Measurements from ENCODE around the gene USP12.

Gene USP12

DNA sequence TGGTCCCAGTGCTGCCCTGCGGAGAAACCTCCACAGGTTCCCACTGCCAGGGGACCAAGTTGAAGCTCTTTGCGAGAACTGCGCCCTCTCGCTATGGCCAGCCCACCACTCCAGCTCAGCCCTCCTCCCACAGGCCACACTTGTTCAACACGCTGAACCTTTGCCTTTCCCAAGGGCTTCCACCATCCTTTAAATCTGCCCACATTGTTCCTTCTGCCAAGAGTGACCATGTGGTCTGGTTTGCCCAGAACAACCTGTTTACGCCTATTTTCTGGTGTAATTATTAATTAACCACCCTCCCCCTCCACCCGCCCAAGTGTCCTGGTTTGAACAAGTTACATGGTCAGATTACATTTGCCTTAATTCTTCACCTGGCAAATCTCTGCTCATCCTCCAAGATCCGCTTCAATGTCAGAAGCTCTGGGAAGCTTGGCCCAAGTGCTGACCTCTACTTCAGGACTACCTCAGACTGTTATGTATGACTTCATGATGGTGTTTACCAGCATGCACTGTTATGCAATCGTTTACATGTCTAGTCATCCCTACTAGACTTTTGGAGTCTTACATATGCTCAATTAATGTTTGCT, 12.0 kb upstream of the USP12 start:
- H3K4me1 ChIP-seq (ENCODE audit: control insufficient read depth, insufficient read depth, low read length), result peaks cover 18% of the 10 kb centered on the region
- peak overlapping the region; percentile 28 for H3K9ac ChIP-seq (ENCODE audit: low read depth, low read length)
- H3K4me3 ChIP-seq (ENCODE audit: low read length), result peak overlapping the region; percentile 60
- H3K4me2 ChIP-seq (ENCODE audit: low read length), result peak overlapping the region; percentile 80
- no peaks in the 10 kb centered on the region for H3K36me3 ChIP-seq (ENCODE audit: insufficient read depth, low read length)
- H3K9me3 ChIP-seq (replicated peaks; ENCODE audit: low read length), result no peaks in the 10 kb centered on the region
- H3K27me3 ChIP-seq (ENCODE audit: control insufficient read depth, insufficient read depth, low read length), result no peaks in the 10 kb centered on the region

DNA sequence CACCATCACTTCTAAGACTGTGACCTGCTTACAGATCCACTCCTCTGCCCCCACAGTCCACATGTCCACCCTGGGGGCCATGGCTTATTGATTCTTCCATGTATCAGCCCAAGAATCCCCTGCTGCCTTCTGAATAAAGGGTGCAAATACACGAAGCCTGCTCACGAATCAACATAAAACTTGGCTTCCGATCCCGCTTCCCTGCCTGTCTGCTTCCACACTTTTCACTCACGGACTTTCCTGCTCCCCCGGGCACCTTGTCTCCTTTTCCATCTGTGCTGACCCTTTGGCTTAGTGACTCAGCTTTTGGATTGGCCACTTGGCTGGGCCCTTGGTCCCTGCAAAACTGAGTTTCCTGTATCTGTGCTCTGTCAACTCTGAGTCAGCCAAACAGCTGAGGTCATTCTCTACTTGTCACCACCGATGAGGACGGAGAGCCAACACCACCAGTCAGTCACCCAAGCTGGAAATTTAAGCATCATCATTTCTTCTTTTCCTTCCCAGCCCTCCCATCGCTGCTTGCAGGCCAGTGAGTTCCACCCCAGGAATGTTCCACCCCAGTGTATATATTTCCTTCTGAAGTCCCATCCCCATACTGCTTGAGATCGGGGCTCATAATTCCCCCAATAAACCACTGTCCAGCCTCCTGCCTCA, 11.4 kb upstream of the USP12 start:
- Histone ChIP-seq H3K36me3 (ENCODE audit: insufficient read depth, low read length) (no peaks in the 10 kb centered on the region), H3K4me3 (ENCODE audit: low read length) (peak overlapping the region; percentile 60), H3K9ac (ENCODE audit: low read depth, low read length) (peak overlapping the region; percentile 46), H3K27me3 (ENCODE audit: control insufficient read depth, insufficient read depth, low read length) (no peaks in the 10 kb centered on the region), H3K9me3 (replicated peaks; ENCODE audit: low read length) (no peaks in the 10 kb centered on the region), H3K4me2 (ENCODE audit: low read length) (peak overlapping the region; percentile 80), H3K4me1 (ENCODE audit: control insufficient read depth, insufficient read depth, low read length) (peaks cover 18% of the 10 kb centered on the region)

DNA sequence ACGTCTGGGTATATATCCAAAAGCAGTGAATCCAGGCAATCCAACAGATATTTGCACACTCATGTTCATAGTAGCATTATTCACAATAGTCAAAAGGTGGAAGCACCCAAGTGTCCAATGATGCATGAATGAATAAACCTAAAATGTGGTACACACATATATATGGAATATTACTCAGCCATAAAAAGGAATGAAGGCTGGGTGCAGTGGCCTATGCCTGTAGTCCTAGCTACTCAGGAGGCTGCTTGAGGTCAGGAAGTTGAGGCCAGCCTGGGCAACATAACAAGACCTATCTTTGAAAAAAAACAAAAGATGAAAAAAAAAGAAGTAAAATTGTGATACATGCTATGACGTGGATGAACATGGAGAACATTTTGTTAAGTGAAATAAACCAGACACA, 10.4 kb upstream of the USP12 start:
- no peak overlapping the region for H3K9ac ChIP-seq (ENCODE audit: low read depth, low read length)
- peaks cover 18% of the 10 kb centered on the region for H3K4me1 ChIP-seq (ENCODE audit: control insufficient read depth, insufficient read depth, low read length)
- no peaks in the 10 kb centered on the region for H3K27me3 ChIP-seq (ENCODE audit: control insufficient read depth, insufficient read depth, low read length)
- H3K9me3 ChIP-seq (replicated peaks; ENCODE audit: low read length), result no peaks in the 10 kb centered on the region
- no peak overlapping the region for H3K4me3 ChIP-seq (ENCODE audit: low read length)
- no peaks in the 10 kb centered on the region for H3K36me3 ChIP-seq (ENCODE audit: insufficient read depth, low read length)
- H3K4me2 ChIP-seq (ENCODE audit: low read length), result no peak overlapping the region

DNA sequence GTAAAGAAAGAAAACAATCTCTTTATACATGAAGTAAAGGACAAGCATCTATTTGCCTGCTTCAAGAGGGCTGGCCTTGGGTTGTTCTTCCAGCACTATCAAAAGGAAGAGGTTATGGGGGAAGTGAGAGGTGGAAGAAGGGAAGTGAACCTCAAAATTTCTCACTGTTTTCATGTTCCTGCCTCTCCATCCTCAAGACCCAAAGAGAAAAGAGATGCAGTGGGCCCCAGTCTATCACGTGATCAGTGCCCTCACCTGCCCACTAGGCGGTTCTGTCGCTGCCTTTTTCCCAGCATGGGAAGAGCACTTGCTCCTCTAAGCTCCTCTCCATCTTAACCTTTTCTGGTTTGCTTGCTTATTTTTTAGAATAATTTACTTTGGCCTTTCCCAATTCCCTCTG, 6.2 kb upstream of the USP12 start:
- no peaks in the 10 kb centered on the region for H3K9me3 ChIP-seq (replicated peaks; ENCODE audit: low read length)
- H3K4me3 ChIP-seq (ENCODE audit: low read length), result no peak overlapping the region
- peaks cover 16% of the 10 kb centered on the region for H3K4me1 ChIP-seq (ENCODE audit: control insufficient read depth, insufficient read depth, low read length)
- H3K27me3 ChIP-seq (ENCODE audit: control insufficient read depth, insufficient read depth, low read length), result no peaks in the 10 kb centered on the region
- no peak overlapping the region for H3K9ac ChIP-seq (ENCODE audit: low read depth, low read length)
- H3K4me2 ChIP-seq (ENCODE audit: low read length), result no peak overlapping the region
- no peaks in the 10 kb centered on the region for H3K36me3 ChIP-seq (ENCODE audit: insufficient read depth, low read length)

DNA sequence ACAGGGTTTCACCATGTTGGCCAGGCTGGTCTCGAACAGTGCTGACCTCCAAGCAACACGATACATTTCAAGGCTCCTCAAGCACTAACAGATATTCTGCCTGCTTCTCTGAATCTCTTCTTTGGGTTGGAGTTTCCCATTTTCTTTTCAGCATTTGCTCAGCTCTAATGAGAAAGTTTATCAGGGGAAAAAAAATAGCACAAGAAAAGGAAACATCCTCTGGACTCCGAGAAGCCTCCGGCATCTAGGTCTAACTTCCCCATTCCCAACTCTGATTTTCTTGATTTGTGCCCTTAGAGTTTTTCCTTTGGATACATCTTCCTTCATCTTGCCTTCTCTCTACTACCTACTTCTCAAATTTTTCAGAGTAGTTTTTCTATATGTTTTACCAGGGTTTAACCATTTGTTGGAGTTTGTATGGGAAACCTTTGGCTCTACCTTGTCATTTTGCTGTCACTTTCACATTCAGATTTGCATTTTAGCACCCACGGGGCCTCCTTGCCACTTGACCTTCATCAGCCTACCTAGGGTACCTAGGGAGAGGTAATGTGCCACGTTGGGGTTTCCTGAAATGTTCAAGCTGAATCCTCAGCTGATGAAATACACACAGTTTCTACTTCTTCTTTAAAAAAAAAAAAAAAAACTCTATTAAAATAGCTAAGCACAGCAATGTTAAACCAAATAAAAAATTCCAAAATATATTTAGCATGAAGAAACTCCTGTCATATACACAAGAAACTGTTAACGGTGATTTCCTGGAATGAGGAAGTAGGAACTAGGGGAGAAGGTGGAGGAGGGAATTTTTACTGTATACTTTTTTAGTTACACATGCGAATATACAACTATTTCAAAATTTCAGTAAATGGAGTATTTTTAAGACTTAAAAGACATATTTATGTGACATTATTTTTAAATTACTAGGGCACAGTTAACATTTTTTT, 5.1 kb upstream of the USP12 start:
- H3K27me3 ChIP-seq (ENCODE audit: control insufficient read depth, insufficient read depth, low read length), result no peaks in the 10 kb centered on the region
- no peak overlapping the region for H3K4me3 ChIP-seq (ENCODE audit: low read length)
- no peak overlapping the region for H3K9ac ChIP-seq (ENCODE audit: low read depth, low read length)

DNA sequence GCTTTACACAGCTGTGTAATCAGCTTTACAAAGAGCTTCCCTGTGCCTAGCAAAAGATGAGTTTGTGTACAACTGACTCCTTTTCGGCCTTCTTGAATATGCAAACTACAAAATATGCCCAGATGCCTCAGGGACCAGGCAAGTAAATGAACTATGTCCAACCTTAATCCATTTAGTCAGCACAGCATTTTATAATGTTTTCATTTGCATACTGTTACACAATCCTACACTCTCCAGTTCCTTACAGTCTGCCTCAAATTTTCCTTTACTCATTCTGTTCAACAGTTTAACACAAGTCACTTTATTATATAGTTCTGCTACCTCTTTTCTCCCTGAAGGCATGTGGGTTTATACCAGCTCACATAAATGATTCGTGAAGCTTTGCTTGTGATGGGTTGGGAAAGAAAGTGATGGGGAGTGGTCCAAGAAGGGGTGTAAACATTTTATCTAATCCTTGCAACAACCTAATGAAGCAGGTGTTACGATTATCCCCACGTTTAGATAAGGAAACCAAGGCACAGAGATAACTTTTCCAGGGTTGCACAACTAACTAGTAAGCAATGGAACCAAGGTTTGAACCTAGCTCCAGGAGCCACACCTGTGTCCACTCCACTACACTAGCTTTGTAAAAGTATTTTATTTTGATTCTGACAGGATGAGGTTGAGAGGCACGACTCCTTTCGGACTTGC, 3.3 kb upstream of the USP12 start:
- Histone ChIP-seq H3K9ac (ENCODE audit: low read depth, low read length) (no peak overlapping the region), H3K4me2 (ENCODE audit: low read length) (no peak overlapping the region), H3K36me3 (ENCODE audit: insufficient read depth, low read length) (no peaks in the 10 kb centered on the region), H3K27me3 (ENCODE audit: control insufficient read depth, insufficient read depth, low read length) (no peaks in the 10 kb centered on the region), H3K4me1 (ENCODE audit: control insufficient read depth, insufficient read depth, low read length) (peaks cover 16% of the 10 kb centered on the region), H3K4me3 (ENCODE audit: low read length) (no peak overlapping the region), H3K9me3 (replicated peaks; ENCODE audit: low read length) (no peaks in the 10 kb centered on the region)

More for the DNA sequence above, 5.1 kb upstream of the USP12 start:
- Histone ChIP-seq H3K4me1 (ENCODE audit: control insufficient read depth, insufficient read depth, low read length) (peaks cover 13% of the 10 kb centered on the region), H3K9me3 (replicated peaks; ENCODE audit: low read length) (no peaks in the 10 kb centered on the region), H3K36me3 (ENCODE audit: insufficient read depth, low read length) (no peaks in the 10 kb centered on the region), H3K4me2 (ENCODE audit: low read length) (no peak overlapping the region)

DNA sequence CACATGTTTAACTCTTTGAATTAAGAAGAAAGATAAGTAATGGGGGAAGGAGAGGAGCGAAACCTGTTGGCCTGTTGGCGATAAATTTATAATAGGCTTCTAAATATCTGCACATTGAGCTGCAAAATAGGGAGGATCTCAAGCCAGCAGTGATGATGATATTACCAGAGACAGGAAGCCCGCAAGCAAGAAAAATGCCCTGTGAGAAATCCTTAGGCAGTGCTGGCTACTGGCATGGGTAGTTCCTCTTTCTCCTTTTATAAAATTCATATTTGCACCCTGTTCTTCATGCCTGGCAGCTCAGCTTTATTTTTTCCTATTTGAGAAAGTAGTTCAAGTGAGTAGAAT, 858 bp upstream of the USP12 start:
- H3K4me3 ChIP-seq (ENCODE audit: low read length), result peak overlapping the region; percentile 78
- peak overlapping the region; percentile 72 for H3K9ac ChIP-seq (ENCODE audit: low read depth, low read length)
- no peaks in the 10 kb centered on the region for H3K27me3 ChIP-seq (ENCODE audit: control insufficient read depth, insufficient read depth, low read length)
- H3K4me1 ChIP-seq (ENCODE audit: control insufficient read depth, insufficient read depth, low read length), result peaks cover 39% of the 10 kb centered on the region
- H3K4me2 ChIP-seq (ENCODE audit: low read length), result peak overlapping the region; percentile 71
- H3K36me3 ChIP-seq (ENCODE audit: insufficient read depth, low read length), result no peaks in the 10 kb centered on the region
- H3K9me3 ChIP-seq (replicated peaks; ENCODE audit: low read length), result no peaks in the 10 kb centered on the region

DNA sequence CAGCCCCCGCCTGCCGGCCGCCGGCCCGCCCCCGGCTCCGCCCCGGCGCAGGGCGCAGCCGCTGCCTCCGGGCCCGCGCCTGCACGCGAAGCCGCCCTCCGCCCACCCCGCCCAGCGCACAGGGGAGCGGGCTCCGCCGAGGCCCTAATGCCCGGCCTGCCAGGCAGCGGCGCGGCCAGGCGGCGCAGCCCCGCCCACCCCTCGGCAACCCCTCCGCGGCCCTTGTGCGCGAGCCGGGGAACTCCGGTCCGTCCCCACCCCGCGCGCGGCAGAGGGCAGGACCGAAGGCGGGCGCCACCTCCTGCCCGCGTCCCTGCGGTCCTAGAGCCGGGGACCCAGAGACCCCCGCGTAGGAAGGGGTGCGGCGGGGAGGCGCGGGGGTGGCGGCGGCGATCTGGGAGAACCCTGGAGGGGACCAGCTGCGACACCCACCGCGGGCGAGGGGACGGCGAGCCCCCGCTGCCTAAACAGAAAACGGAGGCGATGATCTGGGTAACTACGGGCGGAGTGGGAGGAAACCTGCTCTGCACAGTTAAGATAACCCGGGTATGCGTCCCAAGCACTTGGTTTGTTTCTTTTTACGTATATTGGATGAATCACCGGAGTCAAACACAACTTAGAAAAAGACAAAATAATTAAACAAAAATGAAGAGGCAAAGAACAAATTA, 350 bp upstream of the USP12 start:
- Histone ChIP-seq H3K4me2 (ENCODE audit: low read length) (peak overlapping the region; percentile 71), H3K4me1 (ENCODE audit: control insufficient read depth, insufficient read depth, low read length) (peaks cover 39% of the 10 kb centered on the region), H3K9ac (ENCODE audit: low read depth, low read length) (peak overlapping the region; percentile 81), H3K9me3 (replicated peaks; ENCODE audit: low read length) (no peaks in the 10 kb centered on the region), H3K4me3 (ENCODE audit: low read length) (peak overlapping the region; percentile 78), H3K36me3 (ENCODE audit: insufficient read depth, low read length) (no peaks in the 10 kb centered on the region), H3K27me3 (ENCODE audit: control insufficient read depth, insufficient read depth, low read length) (no peaks in the 10 kb centered on the region)

DNA sequence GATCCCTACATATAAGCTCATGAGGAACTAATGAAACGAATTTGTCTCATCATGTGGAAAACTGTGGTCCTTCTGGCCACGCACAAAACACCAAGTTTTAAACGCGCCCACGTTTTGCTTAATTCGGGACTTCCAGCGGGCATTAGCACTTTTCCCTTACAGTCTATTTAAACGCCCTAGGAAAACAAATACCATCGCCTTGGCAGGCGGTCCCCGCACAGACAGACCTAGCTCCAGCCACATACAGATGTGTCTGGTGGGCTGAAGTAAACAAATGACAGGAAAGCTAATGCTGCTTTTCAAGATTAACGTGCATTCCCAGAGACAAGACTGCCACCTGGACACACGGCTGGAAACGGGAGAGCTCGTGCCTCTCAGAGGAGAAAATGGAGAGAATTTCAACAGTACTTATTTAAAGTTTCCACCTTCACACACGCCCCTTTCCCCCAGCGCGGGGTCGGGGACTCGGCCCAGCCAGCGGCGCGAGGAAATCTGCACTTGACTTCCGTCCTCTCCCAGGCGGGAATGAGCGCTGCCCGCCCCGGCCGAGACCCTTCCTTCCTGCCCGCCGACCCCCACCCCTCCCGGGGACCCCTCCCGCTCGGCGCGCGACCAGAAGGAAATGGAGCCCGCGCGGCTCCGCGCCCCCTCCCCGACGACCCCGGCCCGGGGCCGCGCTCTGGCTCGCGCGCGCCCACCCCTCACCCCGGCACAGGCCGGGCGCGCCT, 931 bp downstream of the USP12 start:
- H3K36me3 ChIP-seq (ENCODE audit: insufficient read depth, low read length), result no peaks in the 10 kb centered on the region
- peak overlapping the region; percentile 78 for H3K4me3 ChIP-seq (ENCODE audit: low read length)
- peak overlapping the region; percentile 90 for H3K4me2 ChIP-seq (ENCODE audit: low read length)
- H3K9me3 ChIP-seq (replicated peaks; ENCODE audit: low read length), result no peaks in the 10 kb centered on the region
- peaks cover 39% of the 10 kb centered on the region for H3K4me1 ChIP-seq (ENCODE audit: control insufficient read depth, insufficient read depth, low read length)
- H3K9ac ChIP-seq (ENCODE audit: low read depth, low read length), result peak overlapping the region; percentile 81
- no peaks in the 10 kb centered on the region for H3K27me3 ChIP-seq (ENCODE audit: control insufficient read depth, insufficient read depth, low read length)

DNA sequence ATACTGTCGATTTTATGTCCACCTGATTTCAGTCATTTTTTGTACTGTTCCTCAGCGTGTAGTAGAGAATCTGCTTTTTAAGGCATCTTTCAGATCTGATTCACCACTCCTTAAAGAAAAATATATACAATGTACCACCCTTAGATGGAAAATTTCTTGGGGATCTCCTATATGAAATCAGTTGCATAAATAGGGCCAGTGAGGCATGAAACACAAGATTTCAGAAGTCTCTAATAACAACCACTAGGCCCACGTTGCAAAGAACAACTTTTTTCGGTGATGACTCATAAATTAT, 1.4 kb downstream of the USP12 start:
- Histone ChIP-seq H3K36me3 (ENCODE audit: insufficient read depth, low read length) (no peaks in the 10 kb centered on the region), H3K4me3 (ENCODE audit: low read length) (peak overlapping the region; percentile 78), H3K9me3 (replicated peaks; ENCODE audit: low read length) (no peaks in the 10 kb centered on the region), H3K9ac (ENCODE audit: low read depth, low read length) (peak overlapping the region; percentile 81), H3K4me2 (ENCODE audit: low read length) (peak overlapping the region; percentile 90), H3K27me3 (ENCODE audit: control insufficient read depth, insufficient read depth, low read length) (no peaks in the 10 kb centered on the region), H3K4me1 (ENCODE audit: control insufficient read depth, insufficient read depth, low read length) (peaks cover 39% of the 10 kb centered on the region)

Data from skeletal muscle satellite cell (primary cell).